Measurements from ENCODE around the gene SLC39A3.

SLC39A3 gene

DNA sequence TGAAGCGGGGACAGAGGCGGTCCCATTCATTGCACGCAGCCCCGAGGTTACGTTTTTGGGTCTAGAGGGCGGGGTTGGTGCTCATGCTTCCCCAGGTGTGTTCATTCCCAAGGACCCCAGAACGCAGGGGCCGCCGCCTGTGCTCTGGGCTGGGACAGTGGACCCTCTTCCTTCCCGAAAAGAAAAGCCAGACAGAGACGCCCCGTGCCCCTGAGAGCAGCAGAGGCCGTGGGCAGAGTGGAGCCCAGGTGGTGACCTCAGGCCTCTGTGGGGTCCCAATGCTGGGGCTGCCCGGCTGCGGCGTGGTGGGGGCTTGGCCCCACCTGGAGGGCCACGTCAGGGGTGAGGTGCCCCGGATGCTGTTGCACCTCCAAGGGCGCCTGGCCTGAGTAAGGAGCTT, 27.9 kb upstream of the SLC39A3 start:
- DNase-seq: no peak

DNA sequence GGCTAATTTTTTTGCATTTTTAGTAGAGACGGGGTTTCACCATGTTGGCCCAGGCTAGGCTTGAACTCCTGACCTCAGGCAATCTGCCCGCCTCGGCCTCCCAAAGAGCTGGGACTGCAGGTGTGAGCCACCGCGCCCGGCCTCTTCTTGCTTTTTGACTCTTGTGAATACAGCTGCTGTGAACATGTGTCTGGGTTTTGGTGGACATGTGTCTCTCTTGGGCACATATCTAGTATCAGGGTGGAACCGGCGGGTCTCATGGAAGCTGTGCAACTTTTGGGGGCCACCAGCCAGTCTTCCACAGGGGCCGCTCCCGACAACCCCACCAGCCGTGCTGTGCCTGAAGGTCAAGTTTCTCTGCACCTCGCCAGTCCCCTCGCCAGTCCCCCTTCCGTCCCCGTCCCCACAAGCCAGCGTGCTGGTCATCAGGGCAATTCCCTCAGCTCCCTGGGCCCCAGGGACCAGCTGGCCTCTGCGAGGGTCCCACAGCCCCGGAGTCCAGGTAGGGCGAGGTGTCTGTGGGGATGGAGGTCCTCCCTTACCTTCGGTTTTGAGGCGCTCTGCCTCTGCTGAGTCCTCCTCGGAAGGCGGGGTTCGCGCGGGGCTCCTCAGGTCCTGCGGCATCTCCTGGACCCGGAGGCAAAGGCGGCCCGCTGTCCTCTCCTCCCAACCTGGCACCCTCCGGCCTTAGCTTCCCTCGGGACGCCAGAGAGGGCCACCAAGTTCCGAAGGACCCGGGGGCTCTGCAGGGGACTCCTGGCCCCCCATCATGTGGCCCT, 27.0 kb upstream of the SLC39A3 start:
- no peak for DNase-seq

DNA sequence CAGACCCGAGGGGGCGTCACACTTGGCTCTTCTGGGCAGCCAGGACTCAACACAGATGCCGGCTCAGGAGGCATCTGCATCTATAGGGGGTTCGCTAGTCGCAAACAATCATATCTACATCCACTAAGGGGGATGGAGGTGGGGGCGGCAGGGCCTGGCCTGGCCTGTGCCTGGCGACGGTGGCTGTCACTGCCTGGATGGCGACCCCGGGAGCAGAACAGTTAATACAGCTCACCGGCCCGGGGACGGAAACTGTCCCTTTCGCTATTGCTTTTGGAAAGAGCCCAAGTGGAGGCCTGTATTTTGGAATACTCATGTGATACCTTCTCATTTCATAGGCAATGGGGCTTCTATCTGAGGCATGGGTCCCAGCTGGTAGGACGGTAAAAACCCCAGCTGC, 25.6 kb upstream of the SLC39A3 start:
- no peak for DNase-seq

DNA sequence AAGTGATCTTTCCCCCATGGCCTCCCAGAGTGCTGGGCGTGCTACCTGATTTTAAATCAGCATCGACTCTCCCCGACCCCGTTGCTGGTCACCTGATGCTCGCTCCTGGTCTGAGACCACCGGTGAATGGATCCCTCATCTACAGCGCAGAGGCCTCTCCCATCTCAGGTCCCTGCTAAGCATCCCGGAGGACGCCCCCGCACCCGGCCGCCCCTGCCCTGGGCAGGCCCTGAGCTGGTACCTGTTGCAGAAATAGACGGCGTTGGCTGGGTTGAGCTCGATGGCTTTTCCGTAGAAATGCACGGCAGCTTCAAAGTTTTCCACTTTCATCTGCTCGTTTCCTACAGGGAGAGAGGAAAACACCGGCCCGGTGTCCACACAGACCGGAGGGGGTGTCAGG, 25.1 kb upstream of the SLC39A3 start:
- no peak for DNase-seq

DNA sequence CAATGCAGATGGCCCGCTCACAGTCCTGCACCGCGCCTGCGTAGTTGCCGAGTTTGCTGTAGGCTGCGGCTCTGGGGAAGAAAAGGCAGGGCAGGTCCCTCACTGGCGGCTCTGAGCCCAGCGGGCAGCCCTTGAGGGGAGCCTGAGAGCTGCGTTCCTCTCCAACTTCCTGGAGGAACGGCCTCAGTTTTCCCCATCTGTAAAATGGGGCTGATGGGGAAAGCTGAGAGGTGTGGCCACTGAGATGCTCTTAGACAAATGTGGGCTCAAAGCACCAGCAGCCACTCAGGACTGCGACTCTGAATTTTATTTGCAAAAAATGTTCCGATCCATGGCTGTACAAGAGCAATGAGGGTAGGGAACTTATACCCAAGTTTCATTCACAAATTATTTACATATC, 23.9 kb upstream of the SLC39A3 start:
- DNase-seq: no peak

DNA sequence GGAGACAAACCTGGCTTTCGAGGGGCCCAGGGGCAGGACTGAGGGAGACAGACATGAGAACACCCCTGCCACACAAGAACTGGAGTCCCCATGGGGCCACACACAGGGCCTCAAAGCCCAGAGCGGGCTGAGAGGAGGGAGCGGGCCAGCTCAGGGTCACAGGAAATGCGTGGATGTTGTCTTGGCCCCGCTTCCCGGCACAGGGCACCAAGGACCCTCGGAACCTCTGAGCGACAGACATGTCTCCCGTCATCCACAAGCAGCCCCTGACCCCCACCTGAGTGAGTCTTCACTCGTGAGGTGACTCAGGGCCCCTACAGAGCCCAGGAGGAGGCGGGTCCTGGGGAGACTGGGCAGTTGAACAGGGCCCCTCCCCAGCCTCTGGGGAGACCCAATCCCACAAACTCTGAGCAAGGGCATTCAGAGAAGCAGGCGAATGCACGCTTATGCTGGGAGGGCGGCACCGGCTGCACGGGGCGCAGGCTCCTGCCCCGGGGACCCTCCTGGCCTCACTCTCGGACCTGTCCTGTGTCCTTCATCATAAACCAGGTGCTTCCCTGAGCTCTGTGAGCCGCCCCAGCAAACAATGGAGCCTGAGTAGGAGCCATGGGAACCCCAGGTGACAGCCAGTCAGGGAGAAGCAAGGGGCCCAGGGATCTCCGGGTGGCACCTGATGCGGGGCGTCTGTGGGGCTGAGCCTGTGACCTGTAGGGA, 23.1 kb upstream of the SLC39A3 start:
- no peak for DNase-seq

DNA sequence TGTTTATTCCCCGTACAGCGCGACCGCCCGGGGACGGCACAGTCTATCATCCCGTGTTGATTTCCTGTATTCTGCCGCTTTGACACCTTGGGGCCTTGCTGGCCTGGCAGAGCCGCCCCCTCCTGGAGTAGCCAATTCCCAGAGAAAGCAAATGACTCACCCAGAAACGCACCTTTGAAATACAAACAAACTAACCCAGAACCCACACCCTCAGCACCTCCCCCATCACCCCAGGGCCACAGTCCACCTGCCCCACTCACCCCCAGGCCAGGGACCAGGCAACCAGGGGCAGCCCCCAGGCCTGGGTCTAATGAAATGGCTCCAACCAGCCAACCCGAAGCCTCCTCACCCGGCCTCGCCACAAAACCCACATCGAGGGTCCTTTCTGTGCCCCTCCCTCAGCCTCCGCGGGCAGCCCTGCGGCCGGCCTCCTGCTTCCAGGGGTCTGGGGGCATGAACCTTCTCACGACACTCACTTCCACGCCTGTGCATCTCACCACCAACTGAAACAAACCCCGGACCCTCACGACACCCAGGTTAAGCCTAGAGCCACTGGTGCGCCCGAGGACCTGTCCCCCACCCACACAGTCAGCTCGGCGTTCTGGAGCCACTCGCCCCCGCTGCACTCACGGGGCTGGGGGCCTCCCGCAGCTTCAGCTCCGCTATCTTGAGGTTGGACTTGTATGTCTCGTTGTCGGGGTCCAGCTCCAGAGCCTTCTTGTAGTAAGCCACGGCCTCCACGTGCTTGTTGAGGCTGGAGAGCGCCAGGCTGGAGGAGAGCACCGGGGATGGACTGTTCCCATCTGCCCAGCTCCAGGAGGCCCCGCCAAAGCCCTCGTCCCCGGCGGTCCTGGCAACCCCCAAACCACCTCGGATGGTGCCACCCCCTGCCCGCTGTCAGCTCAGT, 22.3 kb upstream of the SLC39A3 start:
- DNase-seq: no peak

DNA sequence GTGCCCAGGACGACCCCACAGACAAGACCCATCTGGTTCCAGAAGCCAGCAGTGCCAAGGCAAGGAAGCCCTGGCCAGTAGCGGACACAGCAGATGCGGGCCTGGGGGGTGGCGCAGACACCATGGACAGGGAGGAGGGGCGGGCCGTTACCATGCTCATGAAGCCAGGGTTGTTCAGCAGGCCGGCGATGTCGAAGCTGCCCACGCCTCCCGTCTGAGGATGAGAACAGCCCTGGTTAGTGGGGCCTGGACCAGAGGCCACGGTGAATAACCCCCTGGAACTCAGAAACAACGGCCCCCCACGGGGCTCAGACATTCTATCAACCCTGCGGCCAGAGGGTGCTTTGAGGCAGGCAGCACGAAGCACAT, 21.5 kb upstream of the SLC39A3 start:
- no peak for DNase-seq

DNA sequence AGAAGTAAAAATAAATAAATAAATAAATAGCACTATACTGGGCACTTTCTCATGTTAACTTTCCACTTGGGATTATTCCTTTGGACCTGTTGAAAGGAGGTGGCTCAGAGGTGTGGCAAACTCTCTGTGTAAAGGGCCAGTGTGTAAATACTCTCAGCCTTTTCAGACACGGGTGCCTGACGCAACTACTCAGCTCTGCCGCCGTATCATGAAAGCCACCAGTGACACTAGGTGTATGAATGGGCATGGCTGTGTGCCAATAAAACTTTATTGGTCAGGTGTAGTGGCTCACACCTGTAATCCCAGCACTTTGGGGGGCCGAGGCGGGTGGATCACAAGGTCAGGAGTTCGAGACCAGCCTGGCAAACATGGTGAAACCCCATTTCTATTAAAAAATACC, 20.1 kb upstream of the SLC39A3 start:
- DNase-seq: no peak

DNA sequence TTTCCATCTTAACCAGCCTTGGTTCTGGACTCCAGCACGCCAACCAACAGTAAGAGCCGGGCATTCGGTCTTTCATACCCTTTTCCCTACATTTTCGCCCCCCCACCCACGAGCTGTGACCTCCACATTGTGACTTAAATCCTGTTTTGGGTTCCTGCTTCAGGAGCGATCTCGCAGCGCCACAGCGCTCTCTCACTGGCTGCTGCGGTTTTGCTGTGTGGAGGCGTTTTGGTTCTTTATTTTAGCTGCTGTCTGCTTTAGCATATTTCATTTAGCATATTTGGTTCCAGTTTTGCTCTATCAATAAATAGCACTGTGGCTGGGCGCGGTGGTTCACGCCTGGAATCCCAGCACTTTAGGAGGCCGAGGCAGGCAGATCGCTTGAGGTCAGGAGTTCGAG, 19.5 kb upstream of the SLC39A3 start:
- no peak for DNase-seq

DNA sequence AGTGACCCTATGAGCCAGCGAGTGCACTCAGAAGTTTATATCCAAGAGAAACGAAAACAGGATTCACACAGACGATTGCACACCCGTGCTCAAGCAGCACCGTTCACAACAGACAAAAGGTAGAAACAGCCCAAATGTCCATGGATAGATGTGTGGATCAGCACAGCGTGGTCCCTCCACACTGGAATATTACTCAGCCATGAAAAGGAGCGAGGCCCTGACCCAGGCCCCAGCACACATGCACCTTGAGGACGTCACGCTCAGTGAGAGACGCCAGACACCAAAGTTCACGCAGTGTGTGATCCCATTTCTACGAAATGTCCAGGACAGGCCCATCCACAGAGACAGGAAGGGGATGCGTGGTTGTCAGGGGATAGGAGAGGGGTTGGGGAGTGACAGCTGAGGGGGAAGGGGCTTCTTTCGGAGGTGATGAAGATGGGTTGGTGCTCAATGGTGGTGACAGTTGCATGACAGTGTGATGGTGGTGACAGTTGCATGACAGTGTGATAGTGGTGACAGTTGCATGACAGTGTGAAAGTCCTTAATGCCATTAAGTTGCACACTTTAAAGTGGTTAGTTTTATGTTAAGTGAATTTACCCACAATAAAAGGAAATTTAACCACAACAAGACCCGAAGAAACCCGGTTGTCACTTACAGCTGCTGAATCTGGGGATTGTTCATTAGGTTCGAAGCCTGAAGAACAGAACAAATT, 18.9 kb upstream of the SLC39A3 start:
- no peak for DNase-seq

DNA sequence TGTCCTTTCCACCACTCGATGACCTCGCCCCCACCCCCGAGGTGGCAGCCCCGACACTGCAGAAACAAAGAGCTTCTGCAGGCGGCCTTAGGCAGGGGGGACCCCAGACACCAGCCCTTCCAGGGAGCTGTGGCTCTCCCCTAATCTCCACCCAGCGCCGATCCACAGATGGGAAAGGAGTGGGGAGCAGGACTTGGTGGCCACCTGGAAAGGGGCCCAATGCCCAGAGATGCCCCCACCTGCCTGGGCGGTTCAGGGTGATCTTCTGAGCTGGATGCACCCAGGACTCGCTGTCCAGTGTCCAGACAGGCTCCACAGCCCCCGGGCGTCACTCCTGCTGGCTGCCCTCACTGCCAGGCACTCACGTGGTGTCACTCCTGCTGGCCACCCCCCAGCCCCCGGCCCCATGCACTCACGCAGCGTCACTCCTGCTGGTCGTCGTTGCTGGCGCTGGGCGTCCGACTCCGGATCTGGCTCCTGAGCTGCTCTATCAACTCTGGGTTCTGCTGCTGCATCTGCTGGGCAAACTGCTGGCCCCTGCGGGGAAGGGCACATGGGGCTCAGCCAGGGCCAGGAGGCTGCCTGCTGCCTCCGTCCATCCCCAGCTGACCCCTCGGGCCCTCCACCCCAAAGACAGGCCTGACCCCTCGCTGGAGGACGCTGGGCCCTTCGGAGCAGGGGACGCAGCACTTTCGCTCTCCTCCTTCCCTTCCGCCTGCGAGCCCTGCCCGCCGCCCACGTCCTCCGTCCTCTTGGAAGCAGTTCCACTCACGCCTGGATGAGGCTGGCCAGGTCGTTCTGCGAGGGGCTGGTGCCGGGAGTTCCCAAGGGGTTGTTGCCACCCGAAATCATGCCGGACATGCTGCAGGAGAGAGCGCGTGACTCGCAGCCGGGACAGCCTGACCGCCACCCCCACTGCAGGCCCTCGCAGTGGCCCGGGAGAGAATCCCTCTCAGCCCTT, 17.4 kb upstream of the SLC39A3 start:
- no peak for DNase-seq

DNA sequence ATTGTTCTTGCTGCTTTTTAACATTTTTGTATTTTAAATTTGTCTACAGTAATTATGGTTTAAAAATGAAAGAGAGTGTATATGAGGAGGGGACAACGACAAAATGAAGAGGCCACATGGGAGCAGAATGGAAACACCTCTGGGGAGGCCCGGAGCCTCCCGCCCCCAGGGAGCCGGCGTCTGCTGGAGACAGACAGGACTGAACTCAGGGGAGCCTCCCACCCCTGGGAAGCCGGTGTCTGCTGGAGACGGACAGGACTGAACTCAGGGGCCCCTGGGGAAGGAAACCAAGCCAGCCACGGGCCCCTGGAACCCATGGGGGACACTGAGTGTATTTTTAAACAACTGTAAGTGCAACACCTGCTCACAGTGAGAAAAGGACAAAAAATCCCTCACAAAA, 16.7 kb upstream of the SLC39A3 start:
- DNase-seq: no peak

DNA sequence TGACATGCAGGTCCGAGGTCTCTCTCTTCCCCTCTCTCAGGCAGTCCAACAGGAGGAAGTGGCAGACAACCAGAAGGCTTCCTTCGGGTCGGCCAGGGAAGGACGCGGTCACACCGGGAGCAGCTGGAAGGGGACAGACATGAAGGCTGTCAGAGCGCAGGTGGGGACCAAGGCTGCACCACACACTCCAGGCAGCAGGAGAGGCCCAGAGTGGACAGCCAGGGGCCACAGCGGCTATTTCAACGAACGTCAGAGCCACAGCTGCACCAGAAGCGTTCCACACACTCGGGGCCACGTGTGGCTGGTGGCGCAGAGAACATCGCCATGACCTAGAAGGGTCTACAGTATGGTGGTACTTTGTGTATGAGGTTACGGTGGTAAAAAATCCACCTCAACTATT, 16.0 kb upstream of the SLC39A3 start:
- no peak for DNase-seq

DNA sequence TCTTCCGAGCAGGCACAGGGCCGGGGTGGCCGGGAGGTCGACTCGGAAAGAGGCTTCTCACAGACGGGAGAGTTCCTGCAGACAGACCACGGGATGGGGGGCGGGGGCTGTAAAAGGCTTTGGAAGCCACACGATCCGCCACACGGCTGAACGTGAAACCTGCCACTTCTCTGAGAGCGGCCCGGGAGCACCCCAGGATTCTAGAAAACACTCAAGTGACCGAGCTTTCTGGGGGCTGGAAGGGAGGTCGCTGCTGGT, 15.6 kb upstream of the SLC39A3 start:
- DNase-seq: no peak

DNA sequence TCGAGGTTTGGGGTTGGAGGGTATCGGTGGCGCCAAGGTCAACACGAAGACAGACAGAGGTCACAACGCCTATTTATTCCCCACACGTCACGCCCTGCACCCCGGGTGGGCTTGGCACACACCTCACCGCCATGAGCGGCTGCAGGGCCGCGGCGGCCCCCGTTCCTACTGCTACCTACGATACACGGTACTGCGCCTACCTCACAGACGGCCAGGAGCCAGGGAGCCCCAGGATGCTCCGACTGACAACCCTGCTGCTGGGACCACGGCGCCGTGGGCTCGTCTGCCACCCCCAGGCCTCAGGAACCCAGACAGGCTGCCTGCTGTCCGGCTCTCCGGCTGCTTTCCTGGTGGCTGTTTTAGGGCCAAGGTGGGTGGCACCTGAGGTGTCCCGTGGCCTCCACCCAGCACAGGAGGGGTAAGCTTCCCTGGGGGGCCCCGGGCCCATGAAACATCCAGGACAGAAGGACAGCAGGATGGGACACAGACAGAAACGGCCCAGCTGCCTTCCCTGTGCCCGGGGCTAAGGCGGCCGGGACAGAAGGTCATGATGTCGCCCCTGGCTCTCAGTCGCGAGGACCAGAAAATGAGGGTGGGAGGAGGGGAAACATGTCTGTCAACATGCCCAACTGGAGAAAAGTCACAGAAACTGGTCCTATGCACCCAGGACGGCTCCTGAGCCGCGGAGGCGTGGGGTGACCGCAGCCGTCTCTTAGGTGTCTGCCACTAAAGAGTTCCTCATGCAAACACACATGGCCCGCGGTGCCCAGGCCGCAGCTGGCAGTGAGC, 15.0 kb upstream of the SLC39A3 start:
- no peak for DNase-seq

DNA sequence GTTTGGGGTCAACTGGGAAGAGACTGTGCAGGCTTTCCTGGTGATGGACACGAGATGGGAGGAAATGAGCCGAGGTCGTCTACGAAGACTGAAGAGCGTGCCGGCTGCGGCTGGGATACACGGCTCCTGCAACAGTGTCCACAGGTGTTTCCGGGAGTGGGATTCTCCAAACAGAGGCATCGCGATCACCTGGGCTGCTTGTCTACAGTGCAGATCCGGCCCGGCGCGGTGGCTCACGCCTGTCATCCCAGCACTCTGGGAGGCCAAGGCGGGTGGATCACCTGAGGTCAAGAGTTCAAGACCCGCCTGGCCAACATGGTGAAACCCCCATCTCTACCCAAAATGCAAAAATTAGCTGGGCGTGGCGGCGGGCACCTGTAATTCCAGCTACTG, 11.6 kb upstream of the SLC39A3 start:
- no peak for DNase-seq

DNA sequence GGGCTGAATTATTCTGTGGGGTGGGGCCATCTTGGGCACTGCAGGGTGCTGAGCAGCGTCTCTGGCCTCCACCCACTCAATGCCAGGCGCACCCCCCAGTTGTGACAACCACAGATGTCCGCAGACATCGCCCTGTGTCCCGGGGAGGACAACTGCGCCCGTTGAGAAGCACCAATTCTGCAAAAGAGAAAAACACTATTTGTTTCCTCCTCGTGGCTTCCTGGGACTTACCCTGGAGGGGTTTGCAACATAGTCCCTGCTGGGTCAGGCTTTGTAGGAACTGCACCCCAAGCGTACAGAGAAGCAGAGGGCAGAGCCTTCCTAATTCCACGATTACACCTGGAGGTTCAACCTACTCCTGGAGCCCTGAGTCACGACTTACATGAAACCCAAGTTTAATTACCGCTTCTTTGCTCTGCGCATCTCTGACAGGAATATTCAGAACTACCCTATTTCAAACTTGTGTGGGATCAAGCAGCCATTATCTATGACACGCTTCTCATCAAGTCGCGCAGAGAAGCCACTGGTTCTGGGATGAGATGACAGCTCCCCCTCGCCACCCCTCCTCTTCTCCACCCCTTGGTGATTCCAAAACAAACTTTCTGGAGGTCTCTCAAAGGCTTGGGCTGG, 11.1 kb upstream of the SLC39A3 start:
- DNase-seq: no peak

DNA sequence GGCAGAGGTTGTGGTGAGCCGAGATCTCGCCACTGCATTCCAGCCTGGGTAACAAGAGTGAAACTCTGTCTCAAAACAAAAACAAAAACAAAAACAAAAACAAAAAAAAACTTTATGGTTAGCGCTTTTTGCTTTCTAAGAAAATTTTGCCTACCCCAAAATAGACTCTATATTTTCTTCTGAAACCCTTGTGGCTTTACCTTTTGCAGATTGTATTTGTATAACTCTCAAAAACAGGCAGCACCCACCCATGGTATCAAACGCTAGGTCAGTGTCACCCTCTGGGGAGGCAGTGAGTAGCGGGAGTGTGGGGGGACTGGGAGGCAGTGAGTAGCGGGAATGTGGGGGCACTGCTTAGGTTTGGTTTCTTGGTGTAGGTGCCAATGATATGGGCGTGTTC, 7.5 kb upstream of the SLC39A3 start:
- no peak for DNase-seq

DNA sequence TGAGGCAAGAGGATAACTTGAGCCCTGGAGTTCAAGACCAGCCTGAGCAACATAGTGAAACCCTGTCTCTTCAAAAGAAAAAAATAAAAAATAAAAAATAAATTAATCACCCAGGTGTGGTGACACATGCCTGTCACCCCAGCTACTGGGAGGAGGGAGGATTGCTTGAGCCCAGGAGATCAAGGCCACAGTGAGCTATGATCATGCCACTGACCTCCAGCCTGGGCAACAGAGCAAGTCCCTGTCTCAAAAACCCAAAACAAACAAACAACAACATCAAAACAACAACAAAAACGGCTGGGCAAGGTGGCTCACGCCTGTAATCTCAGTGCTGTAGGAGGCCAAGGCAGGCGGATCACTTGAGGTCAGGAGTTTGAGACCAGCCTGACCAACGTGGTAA, 4.3 kb upstream of the SLC39A3 start:
- DNase-seq: no peak

DNA sequence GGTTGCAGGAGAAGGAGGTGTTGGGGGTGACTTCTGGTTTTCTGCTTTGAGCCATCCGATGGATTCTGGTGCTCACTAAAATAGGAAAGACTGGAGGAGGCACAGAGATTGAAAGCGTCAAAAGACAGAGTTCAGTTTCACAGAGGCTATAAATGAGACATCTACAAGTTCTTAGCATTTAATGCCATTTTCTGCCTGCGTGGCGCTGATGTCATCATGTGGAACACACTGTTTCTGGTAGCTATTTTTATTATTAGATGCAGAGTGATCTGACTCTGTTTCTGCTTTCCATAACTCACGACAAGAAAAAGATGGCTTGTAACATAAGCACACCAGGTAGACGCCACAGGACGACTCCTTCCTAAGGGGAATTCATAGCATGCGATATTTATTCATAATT, 3.3 kb upstream of the SLC39A3 start:
- DNase-seq: no peak
